ENCODE results near the gene NR1I3.
A peak's percentile ranks its signal among the peaks of the same experiment; 100 is the strongest.

The NR1I3 gene, protein sequence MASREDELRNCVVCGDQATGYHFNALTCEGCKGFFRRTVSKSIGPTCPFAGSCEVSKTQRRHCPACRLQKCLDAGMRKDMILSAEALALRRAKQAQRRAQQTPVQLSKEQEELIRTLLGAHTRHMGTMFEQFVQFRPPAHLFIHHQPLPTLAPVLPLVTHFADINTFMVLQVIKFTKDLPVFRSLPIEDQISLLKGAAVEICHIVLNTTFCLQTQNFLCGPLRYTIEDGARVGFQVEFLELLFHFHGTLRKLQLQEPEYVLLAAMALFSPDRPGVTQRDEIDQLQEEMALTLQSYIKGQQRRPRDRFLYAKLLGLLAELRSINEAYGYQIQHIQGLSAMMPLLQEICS

DNA sequence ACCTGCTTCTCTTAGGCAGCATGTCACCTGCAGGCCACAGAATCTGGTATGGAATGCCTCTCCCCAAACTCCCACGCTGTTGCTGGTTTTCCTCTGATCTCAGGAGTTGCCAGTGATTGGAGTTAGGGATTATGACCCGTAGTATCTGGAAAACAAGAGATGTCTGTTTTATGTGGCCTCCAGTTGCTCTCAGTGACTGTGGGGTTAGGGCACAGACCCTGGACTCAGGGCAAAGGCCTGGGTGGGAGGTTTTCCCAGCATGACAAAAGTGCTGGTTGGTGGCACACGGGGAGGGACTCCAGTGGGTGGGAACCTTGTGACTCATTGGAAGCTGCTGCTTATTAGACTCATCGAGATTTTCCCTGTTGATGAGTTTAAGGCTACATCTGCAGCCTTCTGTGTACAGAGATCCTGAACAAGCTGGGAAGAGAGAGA, at the start of gene NR1I3:
TSS of gene NR1I3 (minus strand) at position 165 of the 435 bp plus-strand sequence. CDS start 1,638 bp downstream, outside the sequence.
- DNase-seq: no peak

DNA sequence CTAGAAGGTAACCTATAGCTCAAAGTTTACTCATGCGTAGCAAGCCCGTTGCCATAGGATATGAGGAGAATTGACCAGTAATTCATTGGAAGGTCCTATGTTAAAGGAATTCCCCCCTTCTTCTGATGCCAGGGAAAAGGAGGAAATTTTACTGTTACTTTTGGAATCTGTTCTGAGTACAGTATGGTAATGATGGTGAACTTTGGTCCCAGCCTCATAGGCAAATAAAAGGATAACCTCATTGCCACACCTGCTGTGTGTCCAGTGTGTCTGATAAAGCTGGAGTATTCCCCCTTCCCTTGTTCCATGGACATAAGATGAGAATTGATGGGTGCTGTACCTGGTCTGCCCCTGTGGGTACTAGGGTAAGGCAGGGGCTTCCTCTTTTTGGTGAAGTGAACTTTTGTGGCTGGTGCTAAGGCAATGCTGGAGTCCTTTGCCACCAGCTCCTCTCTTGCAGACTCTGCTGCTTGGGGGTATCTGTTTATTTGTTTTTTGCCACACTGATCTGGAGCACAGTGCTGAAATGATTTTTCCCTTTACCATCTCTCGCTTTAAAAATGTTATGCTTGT, 49.6 kb upstream of the NR1I3 start:
- TF ChIP-seq, protein P1, sequence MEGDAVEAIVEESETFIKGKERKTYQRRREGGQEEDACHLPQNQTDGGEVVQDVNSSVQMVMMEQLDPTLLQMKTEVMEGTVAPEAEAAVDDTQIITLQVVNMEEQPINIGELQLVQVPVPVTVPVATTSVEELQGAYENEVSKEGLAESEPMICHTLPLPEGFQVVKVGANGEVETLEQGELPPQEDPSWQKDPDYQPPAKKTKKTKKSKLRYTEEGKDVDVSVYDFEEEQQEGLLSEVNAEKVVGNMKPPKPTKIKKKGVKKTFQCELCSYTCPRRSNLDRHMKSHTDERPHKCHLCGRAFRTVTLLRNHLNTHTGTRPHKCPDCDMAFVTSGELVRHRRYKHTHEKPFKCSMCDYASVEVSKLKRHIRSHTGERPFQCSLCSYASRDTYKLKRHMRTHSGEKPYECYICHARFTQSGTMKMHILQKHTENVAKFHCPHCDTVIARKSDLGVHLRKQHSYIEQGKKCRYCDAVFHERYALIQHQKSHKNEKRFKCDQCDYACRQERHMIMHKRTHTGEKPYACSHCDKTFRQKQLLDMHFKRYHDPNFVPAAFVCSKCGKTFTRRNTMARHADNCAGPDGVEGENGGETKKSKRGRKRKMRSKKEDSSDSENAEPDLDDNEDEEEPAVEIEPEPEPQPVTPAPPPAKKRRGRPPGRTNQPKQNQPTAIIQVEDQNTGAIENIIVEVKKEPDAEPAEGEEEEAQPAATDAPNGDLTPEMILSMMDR (IDR thresholded peaks at IDR 0.05): no peak
- peaks cover 24% of the 10 kb centered on the region for H3K4me1 Mint-ChIP-seq
- H3K4me3 Mint-ChIP-seq: no peak overlapping the region
- peaks cover 6% of the 10 kb centered on the region for H3K36me3 Mint-ChIP-seq (ENCODE audit: low read depth)
- H3K27ac Mint-ChIP-seq: no peak overlapping the region
- no peak for DNase-seq
- peaks cover 41% of the 10 kb centered on the region for H3K27me3 Mint-ChIP-seq (ENCODE audit: low read depth, poor library complexity)
- H3K9me3 Mint-ChIP-seq: peaks cover 8% of the 10 kb centered on the region

More for the DNA sequence above, at the start of gene NR1I3:
- no peak within 1 kb of the TSS for H3K4me3 Mint-ChIP-seq
- peaks cover 34% of the 10 kb centered on the region for H3K27me3 Mint-ChIP-seq (ENCODE audit: low read depth, poor library complexity)
- H3K27ac Mint-ChIP-seq: peak within 1 kb of the TSS; percentile 87
- no peaks in the 10 kb centered on the region for H3K9me3 Mint-ChIP-seq
- H3K4me1 Mint-ChIP-seq: peaks cover 13% of the 10 kb centered on the region
- TF ChIP-seq, protein P1 (IDR thresholded peaks at IDR 0.05): no peak
- H3K36me3 Mint-ChIP-seq (ENCODE audit: low read depth): no peaks in the 10 kb centered on the region

DNA sequence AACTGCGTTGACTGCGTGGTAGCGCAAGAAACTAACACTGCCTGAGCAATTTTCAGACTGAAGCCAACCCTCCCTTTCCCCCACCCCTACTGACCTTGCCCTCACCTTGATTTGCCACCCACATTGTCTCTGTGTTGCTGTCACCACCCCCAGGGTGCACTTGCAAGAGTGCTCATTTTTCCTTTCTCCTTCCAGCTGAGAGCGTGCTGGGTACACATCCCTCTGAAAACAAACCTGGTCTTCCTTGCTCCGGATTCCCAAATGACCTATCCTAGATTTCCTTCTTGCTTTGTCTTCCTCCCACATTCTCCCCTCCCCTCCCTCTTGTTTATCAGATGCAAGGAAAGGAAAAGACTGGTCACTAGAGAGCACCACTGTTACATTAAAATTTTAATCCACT, 47.5 kb upstream of the NR1I3 start:
- H3K27ac Mint-ChIP-seq: no peak overlapping the region
- no peak for DNase-seq
- peaks cover 19% of the 10 kb centered on the region for H3K4me1 Mint-ChIP-seq
- H3K4me3 Mint-ChIP-seq: no peak overlapping the region
- peaks cover 11% of the 10 kb centered on the region for H3K9me3 Mint-ChIP-seq
- TF ChIP-seq, protein P1 (IDR thresholded peaks at IDR 0.05): no peak
- peaks cover 40% of the 10 kb centered on the region for H3K27me3 Mint-ChIP-seq (ENCODE audit: low read depth, poor library complexity)
- peaks cover 8% of the 10 kb centered on the region for H3K36me3 Mint-ChIP-seq (ENCODE audit: low read depth)

DNA sequence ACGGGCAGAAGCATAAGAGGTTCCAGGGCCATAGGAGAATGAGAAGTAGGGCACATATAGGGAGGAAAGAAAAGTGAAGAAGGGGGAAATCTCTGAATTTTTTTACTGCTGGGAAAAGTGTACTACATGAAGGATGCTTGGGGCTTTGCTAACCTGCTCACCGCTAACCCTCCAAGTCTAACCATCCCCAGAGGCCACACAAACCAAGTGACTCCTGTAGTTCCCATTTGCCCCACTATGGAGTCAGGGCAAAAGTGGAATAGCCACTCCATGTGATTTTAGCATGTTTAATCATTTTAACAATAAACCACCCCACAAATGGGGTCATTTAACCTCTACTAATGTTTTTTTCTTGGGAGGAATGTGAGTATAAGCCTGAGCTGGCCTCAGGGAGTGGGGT, 47.1 kb upstream of the NR1I3 start:
- DNase-seq: no peak
- Mint-ChIP-seq H3K4me1 (peaks cover 19% of the 10 kb centered on the region), H3K36me3 (ENCODE audit: low read depth) (peaks cover 8% of the 10 kb centered on the region), H3K9me3 (peaks cover 11% of the 10 kb centered on the region), H3K27ac (no peak overlapping the region), H3K4me3 (no peak overlapping the region), H3K27me3 (ENCODE audit: low read depth, poor library complexity) (peaks cover 44% of the 10 kb centered on the region)
- TF ChIP-seq, protein P1 (IDR thresholded peaks at IDR 0.05): no peak

DNA sequence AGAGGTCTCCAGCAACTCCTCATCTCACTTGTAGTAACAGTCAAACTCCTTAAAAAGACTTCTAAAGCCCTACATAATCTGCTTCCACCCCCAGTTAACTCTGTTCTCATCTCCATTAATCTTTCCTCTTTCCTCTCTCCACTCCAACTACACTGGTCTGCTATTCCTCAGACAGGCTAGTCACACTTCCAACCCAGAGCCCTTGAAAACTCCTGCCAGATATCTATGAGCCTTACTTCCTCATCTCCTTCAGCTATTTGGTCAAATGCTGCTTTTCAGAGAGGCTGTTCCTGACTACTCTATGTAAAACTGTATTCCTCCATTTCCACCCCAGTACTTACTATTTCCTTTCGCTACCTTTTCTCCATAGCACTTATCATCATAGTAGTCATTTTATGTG, 45.0 kb upstream of the NR1I3 start:
- TF ChIP-seq, protein P1 (IDR thresholded peaks at IDR 0.05): no peak
- Mint-ChIP-seq H3K4me1 (peaks cover 19% of the 10 kb centered on the region), H3K4me3 (no peak overlapping the region), H3K27ac (no peak overlapping the region), H3K9me3 (peaks cover 11% of the 10 kb centered on the region), H3K36me3 (ENCODE audit: low read depth) (peaks cover 8% of the 10 kb centered on the region), H3K27me3 (ENCODE audit: low read depth, poor library complexity) (peaks cover 60% of the 10 kb centered on the region)
- DNase-seq: no peak
